CD4-positive, CD25-positive, alpha-beta regulatory T cell (primary cell): Measurements from ENCODE around the gene TSSK2. TPM values are rescaled to one million over a fixed set of nuclear protein-coding genes. Genes with fewer than 3 reads are reported as not detected.

ENCODE experiments used
- ATAC-seq, 2 donors: fragments of 150-1000 bp; cut with Tn5 transposase; one replicate each; pipeline ENCODE4 v1.10.0; 2021; ENCODE audit warnings: low read depth in 2 of 2, moderate number of reproducible peaks in 2 of 2, moderate library complexity in 1 of 2
- DNase-seq, 3 donors: peaks; one replicate each; pipeline versions ENCODE4 v3.0.0 to v3.0.0-alpha.2; 2012 to 2022; ENCODE audit warnings: mixed read lengths in 1 of 3
- H3K27ac ChIP-seq: one replicate; pipeline ENCODE4 v1.7.0; 2013; ENCODE audit warnings: mild to moderate bottlenecking, low read length; ENCODE audit not compliant: insufficient read depth, poor library complexity, severe bottlenecking
- H3K27me3 ChIP-seq: one replicate; pipeline ENCODE4 v1.7.0; 2013; ENCODE audit warnings: low read length; ENCODE audit not compliant: control insufficient read depth, insufficient read depth
- H3K36me3 ChIP-seq: one replicate; pipeline ENCODE4 v1.7.0; 2013; ENCODE audit warnings: mild to moderate bottlenecking, low read length, moderate library complexity; ENCODE audit not compliant: control insufficient read depth, insufficient read depth
- H3K4me1 ChIP-seq: 2 replicates; pipeline ENCODE4 v1.7.0; 2013; ENCODE audit warnings: mild to moderate bottlenecking, low read length; ENCODE audit not compliant: insufficient read depth, control insufficient read depth, poor library complexity, severe bottlenecking
- H3K4me3 ChIP-seq: one replicate; pipeline ENCODE4 v1.7.0; 2013; ENCODE audit warnings: low read depth, mild to moderate bottlenecking, low read length, moderate library complexity
- H3K9me3 ChIP-seq, 2 experiments: 1 replicate in 1 of 2; 2 replicates in 1 of 2; pipeline ENCODE4 v1.7.0; 2013; ENCODE audit warnings: low read length in 2 of 2, mild to moderate bottlenecking in 1 of 2, moderate library complexity in 1 of 2; ENCODE audit not compliant: control insufficient read depth in 2 of 2
- H3K27ac Mint-ChIP-seq, 3 donors: one replicate each; pipeline ENCODE4 v1.8.0; 2020 to 2022; ENCODE audit warnings: mild to moderate bottlenecking in 3 of 3, mixed read lengths in 3 of 3, moderate library complexity in 2 of 3
- H3K27me3 Mint-ChIP-seq: one replicate; pipeline ENCODE4 v1.8.0; 2022; ENCODE audit warnings: mild to moderate bottlenecking, mixed read lengths
- H3K36me3 Mint-ChIP-seq: one replicate; pipeline ENCODE4 v1.8.0; 2020; ENCODE audit warnings: mixed read lengths
- H3K4me1 Mint-ChIP-seq, 4 donors: one replicate each; pipeline ENCODE4 v1.8.0; 2020 to 2022; ENCODE audit warnings: mixed read lengths in 4 of 4, mild to moderate bottlenecking in 1 of 4
- H3K4me3 Mint-ChIP-seq, 4 donors: one replicate each; pipeline ENCODE4 v1.8.0; 2020 to 2022; ENCODE audit warnings: mild to moderate bottlenecking in 4 of 4, mixed read lengths in 4 of 4, moderate library complexity in 3 of 4
- H3K9me3 Mint-ChIP-seq, 7 donors: one replicate each; pipeline ENCODE4 v1.8.0; 2020 to 2022; ENCODE audit warnings: mixed read lengths in 7 of 7, mild to moderate bottlenecking in 3 of 7, moderate library complexity in 2 of 7
- polyA plus RNA-seq, 4 donors: library from polyadenylated mRNA; unstranded; fragments of 300-500 nt; fragmentation: Illumina TruSeq; gene quantifications; one replicate each; pipeline ENCODE4 v1.2.3, GENCODE V29; 2021
- total RNA-seq: library from RNA; stranded (reverse); gene quantifications from one replicate; pipeline ENCODE4 v1.2.3, GENCODE V29; 2022

The TSSK2 gene
- total and polyA plus RNA-seq, 5 donors from 2014 or later: not detected

- H3K36me3 ChIP-seq: peaks cover 52% of the 10 kb centered on the region
- ATAC-seq: no peak
Observed at GRCh38 chr22:19132693-19133400, 1.7 kb downstream of the TSSK2 start.

GRCh38 chr22:19133561-19133960, 2.5 kb downstream of the TSSK2 start:
- ATAC-seq (no peak), DNase-seq (no peak)
- H3K36me3 Mint-ChIP-seq: peaks cover 21% of the 10 kb centered on the region
- H3K4me1 ChIP-seq: no peaks in the 10 kb centered on the region
- H3K4me3 ChIP-seq: no peak overlapping the region
- no peak overlapping the region for H3K4me3 Mint-ChIP-seq
- no peaks in the 10 kb centered on the region for H3K9me3 Mint-ChIP-seq
- H3K27ac Mint-ChIP-seq: no peak overlapping the region
- H3K36me3 ChIP-seq: peaks cover 58% of the 10 kb centered on the region
- H3K27me3 Mint-ChIP-seq: no peaks in the 10 kb centered on the region
- no peak overlapping the region for H3K27ac ChIP-seq
- no peaks in the 10 kb centered on the region for H3K4me1 Mint-ChIP-seq
- H3K9me3 ChIP-seq: no peaks in the 10 kb centered on the region
- no peaks in the 10 kb centered on the region for H3K27me3 ChIP-seq

More at GRCh38 chr22:19132693-19133400, 1.7 kb downstream of the TSSK2 start:
- no peaks in the 10 kb centered on the region for H3K4me1 ChIP-seq
- peaks cover 21% of the 10 kb centered on the region for H3K36me3 Mint-ChIP-seq
- peak overlapping the region in 1 of 3 donors; percentile 79 for H3K27ac Mint-ChIP-seq
- no peaks in the 10 kb centered on the region for H3K4me1 Mint-ChIP-seq
- H3K27ac ChIP-seq: no peak overlapping the region
- H3K4me3 Mint-ChIP-seq: no peak overlapping the region
- no peaks in the 10 kb centered on the region for H3K9me3 ChIP-seq
- no peak for DNase-seq
- no peaks in the 10 kb centered on the region for H3K27me3 Mint-ChIP-seq
- H3K4me3 ChIP-seq: no peak overlapping the region
- H3K27me3 ChIP-seq: no peaks in the 10 kb centered on the region
- H3K9me3 Mint-ChIP-seq: no peaks in the 10 kb centered on the region

- Mint-ChIP-seq H3K27ac (peak overlapping the region in 1 of 3 donors; percentile 63), H3K4me1 (no peaks in the 10 kb centered on the region), H3K9me3 (no peaks in the 10 kb centered on the region), H3K27me3 (no peaks in the 10 kb centered on the region), H3K4me3 (peak overlapping the region in 1 of 4 donors; percentile 61), H3K36me3 (peaks cover 24% of the 10 kb centered on the region)
- Histone ChIP-seq H3K27ac (no peak overlapping the region), H3K9me3 (no peaks in the 10 kb centered on the region), H3K27me3 (no peaks in the 10 kb centered on the region), H3K4me1 (no peaks in the 10 kb centered on the region), H3K4me3 (no peak overlapping the region), H3K36me3 (peaks cover 65% of the 10 kb centered on the region)
- ATAC-seq (no peak), DNase-seq (no peak)
Observed at GRCh38 chr22:19134176-19134831, 3.2 kb downstream of the TSSK2 start.

GRCh38 chr22:19134874-19135273, 3.8 kb downstream of the TSSK2 start:
- H3K4me3 ChIP-seq: no peak overlapping the region
- no peaks in the 10 kb centered on the region for H3K4me1 ChIP-seq
- Mint-ChIP-seq H3K36me3 (peaks cover 24% of the 10 kb centered on the region), H3K4me3 (no peak overlapping the region), H3K9me3 (no peaks in the 10 kb centered on the region), H3K27me3 (no peaks in the 10 kb centered on the region), H3K4me1 (no peaks in the 10 kb centered on the region), H3K27ac (no peak overlapping the region)
- no peak overlapping the region for H3K27ac ChIP-seq
- H3K27me3 ChIP-seq: no peaks in the 10 kb centered on the region
- no peak for DNase-seq
- ATAC-seq: no peak
- H3K36me3 ChIP-seq: peaks cover 70% of the 10 kb centered on the region
- H3K9me3 ChIP-seq: no peaks in the 10 kb centered on the region

- Histone ChIP-seq H3K27ac (no peak overlapping the region), H3K27me3 (no peaks in the 10 kb centered on the region), H3K4me1 (no peaks in the 10 kb centered on the region), H3K9me3 (no peaks in the 10 kb centered on the region), H3K4me3 (no peak overlapping the region), H3K36me3 (peaks cover 86% of the 10 kb centered on the region)
- DNase-seq (no peak), ATAC-seq (no peak)
- Mint-ChIP-seq H3K4me1 (peaks cover 0 to 6% (median 5%) of the 10 kb centered on the region in 4 donors), H3K27ac (no peak overlapping the region), H3K27me3 (no peaks in the 10 kb centered on the region), H3K4me3 (no peak overlapping the region), H3K9me3 (no peaks in the 10 kb centered on the region), H3K36me3 (peaks cover 26% of the 10 kb centered on the region)
Observed at GRCh38 chr22:19136915-19137314, 5.8 kb downstream of the TSSK2 start.

GRCh38 chr22:19137384-19138216, 6.5 kb downstream of the TSSK2 start:
- Histone ChIP-seq H3K4me1 (no peaks in the 10 kb centered on the region), H3K9me3 (no peaks in the 10 kb centered on the region), H3K27ac (no peak overlapping the region), H3K4me3 (no peak overlapping the region), H3K27me3 (no peaks in the 10 kb centered on the region), H3K36me3 (peaks cover 88% of the 10 kb centered on the region)
- Mint-ChIP-seq H3K27me3 (no peaks in the 10 kb centered on the region), H3K9me3 (no peaks in the 10 kb centered on the region), H3K27ac (no peak overlapping the region), H3K36me3 (peaks cover 26% of the 10 kb centered on the region), H3K4me1 (peaks cover 0 to 12% (median 5%) of the 10 kb centered on the region in 4 donors), H3K4me3 (peak overlapping the region in 1 of 4 donors; percentile 35)
- DNase-seq: no peak
- no peak for ATAC-seq

- peaks cover 26% of the 10 kb centered on the region for H3K36me3 Mint-ChIP-seq
- peaks cover 0 to 18% (median 5%) of the 10 kb centered on the region in 4 donors for H3K4me1 Mint-ChIP-seq
- ATAC-seq (no peak), DNase-seq (no peak)
- no peak overlapping the region for H3K27ac Mint-ChIP-seq
- Histone ChIP-seq H3K4me3 (no peak overlapping the region), H3K36me3 (peaks cover 83% of the 10 kb centered on the region), H3K27ac (no peak overlapping the region), H3K4me1 (peaks cover 3% of the 10 kb centered on the region), H3K9me3 (no peaks in the 10 kb centered on the region), H3K27me3 (no peaks in the 10 kb centered on the region)
- H3K9me3 Mint-ChIP-seq: no peaks in the 10 kb centered on the region
- no peaks in the 10 kb centered on the region for H3K27me3 Mint-ChIP-seq
- no peak overlapping the region for H3K4me3 Mint-ChIP-seq
Observed at GRCh38 chr22:19138217-19139000, 7.3 kb downstream of the TSSK2 start.
